Mesenchymal stem cell (in vitro differentiated cells and primary cell): Measurements from ENCODE around the gene METTL9.

Experiments
- DNase-seq: peaks from one replicate; pipeline ENCODE4 v3.0.0-alpha.2; 2013
- H2AFZ ChIP-seq: one replicate; pipeline ENCODE4 v1.6.1; 2013; ENCODE audit warnings: low read depth, mild to moderate bottlenecking, control low read depth, inconsistent platforms, low read length, moderate library complexity
- H2AK5ac ChIP-seq: 2 replicates; pipeline ENCODE4 v1.6.1; 2013; ENCODE audit warnings: low read length, moderate library complexity, mild to moderate bottlenecking, inconsistent platforms; ENCODE audit not compliant: severe bottlenecking
- H2BK120ac ChIP-seq: one replicate; pipeline ENCODE4 v1.6.1; 2013; ENCODE audit warnings: low read depth, mild to moderate bottlenecking, inconsistent platforms, low read length, moderate library complexity
- H2BK12ac ChIP-seq, 2 experiments: one replicate each; pipeline ENCODE4 v1.6.1; 2013; ENCODE audit warnings: inconsistent platforms in 2 of 2, low read length in 2 of 2, mild to moderate bottlenecking in 2 of 2, moderate library complexity in 2 of 2, control low read depth in 1 of 2
- H2BK15ac ChIP-seq: one replicate; pipeline ENCODE4 v1.6.1; 2013; ENCODE audit warnings: mild to moderate bottlenecking, low read depth, inconsistent platforms; ENCODE audit not compliant: poor library complexity, severe bottlenecking
- H2BK5ac ChIP-seq: 2 replicates; pipeline ENCODE4 v1.6.1; 2013; ENCODE audit warnings: low read depth, mild to moderate bottlenecking, low read length, control low read depth, inconsistent platforms; ENCODE audit not compliant: poor library complexity, severe bottlenecking
- H3K14ac ChIP-seq, 2 experiments: one replicate each; pipeline ENCODE4 v1.6.1; 2013; ENCODE audit warnings: inconsistent platforms in 2 of 2, low read length in 2 of 2, control low read depth in 1 of 2, mild to moderate bottlenecking in 1 of 2, moderate library complexity in 1 of 2
- H3K18ac ChIP-seq, 2 experiments: one replicate each; pipeline ENCODE4 v1.6.1; 2013; ENCODE audit warnings: inconsistent platforms in 2 of 2, low read length in 2 of 2, control low read depth in 1 of 2, low read depth in 1 of 2, mild to moderate bottlenecking in 1 of 2
- H3K23ac ChIP-seq, 2 experiments: one replicate each; pipeline ENCODE4 v1.6.1; 2013; ENCODE audit warnings: inconsistent platforms in 2 of 2, low read length in 2 of 2, mild to moderate bottlenecking in 2 of 2, moderate library complexity in 2 of 2, control low read depth in 1 of 2
- H3K27ac ChIP-seq: 2 replicates; pipeline ENCODE4 v1.5.1; 2013; ENCODE audit warnings: mild to moderate bottlenecking, moderate library complexity, low read length, control low read depth, inconsistent platforms; ENCODE audit not compliant: poor library complexity, severe bottlenecking
- H3K27me3 ChIP-seq, 2 experiments: 2 replicates each; pipeline versions ENCODE4 v1.6.1 to v1.7.0; 2013; ENCODE audit warnings: low read length in 2 of 2, mild to moderate bottlenecking in 2 of 2, moderate library complexity in 2 of 2, control low read depth in 1 of 2, inconsistent platforms in 1 of 2; ENCODE audit not compliant: control insufficient read depth in 1 of 2, insufficient read depth in 1 of 2
- H3K36me3 ChIP-seq, 2 experiments: 2 replicates each; pipeline versions ENCODE4 v1.6.1 to v1.7.0; 2013; ENCODE audit warnings: low read length in 2 of 2, control low read depth in 1 of 2, inconsistent platforms in 1 of 2, low read depth in 1 of 2, mild to moderate bottlenecking in 1 of 2; ENCODE audit not compliant: insufficient read depth in 2 of 2, control insufficient read depth in 1 of 2
- H3K4ac ChIP-seq, 2 experiments: one replicate each; pipeline ENCODE4 v1.6.1; 2013; ENCODE audit warnings: inconsistent platforms in 2 of 2, low read length in 2 of 2, mild to moderate bottlenecking in 2 of 2, moderate library complexity in 2 of 2, control low read depth in 1 of 2, low read depth in 1 of 2
- H3K4me1 ChIP-seq: 2 replicates; pipeline ENCODE4 v1.6.1; 2013; ENCODE audit warnings: low read depth, low read length, control low read depth; ENCODE audit not compliant: control insufficient read depth, insufficient read depth
- H3K4me2 ChIP-seq: 2 replicates; pipeline ENCODE4 v1.6.1; 2013; ENCODE audit warnings: low read length, mild to moderate bottlenecking, inconsistent platforms; ENCODE audit not compliant: poor library complexity, severe bottlenecking
- H3K4me3 ChIP-seq, 2 experiments: 2 replicates each; pipeline versions ENCODE4 v1.5.1 to v1.7.0; 2013; ENCODE audit warnings: low read length in 2 of 2, mild to moderate bottlenecking in 2 of 2, control low read depth in 1 of 2, low read depth in 1 of 2; ENCODE audit not compliant: insufficient read depth in 1 of 2
- H3K79me1 ChIP-seq: replicated peaks from 2 replicates; pipeline ENCODE4 v1.6.1; 2013; ENCODE audit warnings: mild to moderate bottlenecking, control low read depth, low read length, inconsistent platforms; ENCODE audit not compliant: poor library complexity, severe bottlenecking
- H3K9ac ChIP-seq: 2 replicates; pipeline ENCODE4 v1.7.0; 2013; ENCODE audit warnings: mild to moderate bottlenecking, low read length, moderate library complexity
- H3K9me3 ChIP-seq: 2 replicates; pipeline ENCODE4 v1.7.0; 2013; ENCODE audit warnings: mild to moderate bottlenecking, low read length; ENCODE audit not compliant: control insufficient read depth
- H4K8ac ChIP-seq: one replicate; pipeline ENCODE4 v1.6.1; 2013; ENCODE audit warnings: inconsistent platforms, mild to moderate bottlenecking, low read length, moderate library complexity
- H4K91ac ChIP-seq: one replicate; pipeline ENCODE4 v1.6.1; 2013; ENCODE audit warnings: mild to moderate bottlenecking, low read length, inconsistent platforms
- WGBS: methylation state at CpG from one replicate; pipeline ENCODE4 v1.1.7; 2013; ENCODE audit warnings: mixed read lengths; 5-methylcytosine and 5-hydroxymethylcytosine counted together

METTL9 gene

DNA sequence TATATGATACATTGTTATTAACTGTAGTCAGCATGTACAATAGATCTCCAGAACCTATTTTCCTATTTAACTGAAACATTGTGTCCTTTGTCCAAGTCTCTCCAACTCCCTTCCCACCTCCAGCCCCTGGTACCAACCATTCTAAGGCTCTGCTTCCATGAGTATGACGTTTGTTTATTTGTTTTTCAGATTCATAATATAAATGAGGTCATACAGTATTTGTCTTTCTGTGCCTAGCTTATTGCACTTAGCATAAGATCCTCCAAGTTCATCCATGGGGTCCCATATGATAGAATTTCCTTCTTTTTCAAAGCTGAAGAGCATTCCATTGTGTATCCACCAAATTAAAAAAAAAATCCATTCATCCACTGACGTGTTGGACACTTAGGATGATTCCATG is 103.8 kb downstream of the METTL9 start:
- Histone ChIP-seq H3K79me1 (no peaks in the 10 kb centered on the region), H4K91ac (no peak overlapping the region), H3K4me1 (no peaks in the 10 kb centered on the region), H3K4me2 (no peak overlapping the region), H3K27ac (no peak overlapping the region), H3K9me3 (no peaks in the 10 kb centered on the region), H2BK15ac (no peak overlapping the region), H2BK5ac (no peak overlapping the region), H3K23ac (no peak overlapping the region), H3K4me3 (no peak overlapping the region), H3K9ac (no peak overlapping the region), H3K4ac (no peak overlapping the region), H2AK5ac (no peak overlapping the region), H4K8ac (no peak overlapping the region), H3K18ac (no peak overlapping the region), H3K36me3 (no peaks in the 10 kb centered on the region), H2AFZ (no peak overlapping the region), H3K14ac (no peak overlapping the region), H2BK12ac (no peak overlapping the region), H2BK120ac (no peak overlapping the region), H3K27me3 (peaks cover 5 to 11% of the 10 kb centered on the region in 2 experiments)
- DNase-seq = no peak
- 100% methylated on average over 1 of the region's 2 CpGs for WGBS

DNA sequence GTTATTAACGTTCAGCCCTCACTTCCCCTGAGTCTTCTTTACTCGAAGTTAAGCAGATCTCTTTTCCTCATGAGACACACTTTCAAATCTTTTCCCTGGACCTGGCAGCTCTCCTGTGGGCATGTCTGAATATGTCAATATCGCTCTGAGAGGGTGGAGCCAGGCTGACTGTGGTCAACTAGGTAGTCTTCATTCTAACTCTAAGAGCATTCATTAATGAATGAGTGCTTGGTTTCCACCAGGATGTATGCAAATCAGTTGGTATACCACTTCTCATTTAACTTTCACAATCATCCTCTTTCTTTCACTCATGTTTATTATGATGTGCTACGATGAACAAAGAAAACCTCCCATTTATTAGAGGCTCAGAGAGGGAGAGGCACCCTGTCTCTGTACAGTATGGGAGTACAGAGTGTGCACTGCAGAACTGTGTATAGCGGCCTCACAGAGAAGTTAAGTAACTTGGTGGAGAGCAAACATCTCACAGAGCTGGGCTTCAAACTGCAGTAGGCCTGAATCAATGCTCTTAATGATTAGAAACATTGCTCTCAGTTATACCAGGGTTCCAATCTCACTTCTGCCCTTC is 104.3 kb downstream of the METTL9 start:
- WGBS = 90% methylated on average over 4 of the region's 5 CpGs
- DNase-seq = no peak
- no peak overlapping the region for H3K9ac ChIP-seq
- no peak overlapping the region for H3K23ac ChIP-seq
- H3K4ac ChIP-seq = no peak overlapping the region
- no peak overlapping the region for H3K27ac ChIP-seq
- H2BK12ac ChIP-seq = no peak overlapping the region
- no peak overlapping the region for H3K14ac ChIP-seq
- H3K4me2 ChIP-seq = no peak overlapping the region
- no peak overlapping the region for H2BK15ac ChIP-seq
- H3K18ac ChIP-seq = no peak overlapping the region
- no peak overlapping the region for H4K91ac ChIP-seq
- H2BK120ac ChIP-seq = no peak overlapping the region
- H3K36me3 ChIP-seq = no peaks in the 10 kb centered on the region
- H2AFZ ChIP-seq = no peak overlapping the region
- peaks cover 2% of the 10 kb centered on the region for H3K4me1 ChIP-seq
- no peak overlapping the region for H2BK5ac ChIP-seq
- no peak overlapping the region for H3K4me3 ChIP-seq
- H3K9me3 ChIP-seq = no peaks in the 10 kb centered on the region
- no peak overlapping the region for H4K8ac ChIP-seq
- peaks cover 5 to 11% of the 10 kb centered on the region in 2 experiments for H3K27me3 ChIP-seq
- H3K79me1 ChIP-seq = no peaks in the 10 kb centered on the region
- H2AK5ac ChIP-seq = no peak overlapping the region

GRCh38 chr16:21704266-21704665 is 104.9 kb downstream of the METTL9 start:
- Histone ChIP-seq H3K14ac (no peak overlapping the region), H3K27me3 (peaks cover 5 to 11% of the 10 kb centered on the region in 2 experiments), H3K4me3 (no peak overlapping the region), H4K91ac (no peak overlapping the region), H2AFZ (no peak overlapping the region), H2BK15ac (no peak overlapping the region), H2BK120ac (no peak overlapping the region), H3K36me3 (no peaks in the 10 kb centered on the region), H3K79me1 (no peaks in the 10 kb centered on the region), H3K9ac (no peak overlapping the region), H3K4me2 (no peak overlapping the region), H2AK5ac (no peak overlapping the region), H2BK12ac (no peak overlapping the region), H2BK5ac (no peak overlapping the region), H3K27ac (no peak overlapping the region), H3K18ac (no peak overlapping the region), H3K9me3 (no peaks in the 10 kb centered on the region), H3K4me1 (peaks cover 2% of the 10 kb centered on the region), H4K8ac (no peak overlapping the region), H3K4ac (no peak overlapping the region), H3K23ac (no peak overlapping the region)
- no peak for DNase-seq
- 91% methylated on average over 4 of the region's 5 CpGs for WGBS

GRCh38 chr16:21704733-21705132 is 105.4 kb downstream of the METTL9 start:
- no peak overlapping the region for H3K4ac ChIP-seq
- H4K8ac ChIP-seq = no peak overlapping the region
- no peak overlapping the region for H3K9ac ChIP-seq
- no peak for DNase-seq
- no peak overlapping the region for H4K91ac ChIP-seq
- H2BK15ac ChIP-seq = no peak overlapping the region
- H2BK5ac ChIP-seq = no peak overlapping the region
- no peak overlapping the region for H2AFZ ChIP-seq
- H3K4me2 ChIP-seq = no peak overlapping the region
- no peaks in the 10 kb centered on the region for H3K9me3 ChIP-seq
- H3K27me3 ChIP-seq = peaks cover 8 to 11% of the 10 kb centered on the region in 2 experiments
- peaks cover 2% of the 10 kb centered on the region for H3K4me1 ChIP-seq
- H3K14ac ChIP-seq = no peak overlapping the region
- H2BK12ac ChIP-seq = no peak overlapping the region
- H3K79me1 ChIP-seq = no peaks in the 10 kb centered on the region
- no peak overlapping the region for H3K27ac ChIP-seq
- no peak overlapping the region for H3K4me3 ChIP-seq
- no peak overlapping the region for H3K23ac ChIP-seq
- 88% methylated on average over 6 of the region's 6 CpGs for WGBS
- no peak overlapping the region for H3K18ac ChIP-seq
- H3K36me3 ChIP-seq = no peaks in the 10 kb centered on the region
- no peak overlapping the region for H2AK5ac ChIP-seq
- no peak overlapping the region for H2BK120ac ChIP-seq
